CD1c-positive myeloid dendritic cell (primary cell): ENCODE results near the gene MDFIC.

Experiments
- DNase-seq: peaks from one replicate; pipeline ENCODE4 v3.0.0-alpha.2; 2016; ENCODE audit errors: extremely low spot score

Gene MDFIC

DNA sequence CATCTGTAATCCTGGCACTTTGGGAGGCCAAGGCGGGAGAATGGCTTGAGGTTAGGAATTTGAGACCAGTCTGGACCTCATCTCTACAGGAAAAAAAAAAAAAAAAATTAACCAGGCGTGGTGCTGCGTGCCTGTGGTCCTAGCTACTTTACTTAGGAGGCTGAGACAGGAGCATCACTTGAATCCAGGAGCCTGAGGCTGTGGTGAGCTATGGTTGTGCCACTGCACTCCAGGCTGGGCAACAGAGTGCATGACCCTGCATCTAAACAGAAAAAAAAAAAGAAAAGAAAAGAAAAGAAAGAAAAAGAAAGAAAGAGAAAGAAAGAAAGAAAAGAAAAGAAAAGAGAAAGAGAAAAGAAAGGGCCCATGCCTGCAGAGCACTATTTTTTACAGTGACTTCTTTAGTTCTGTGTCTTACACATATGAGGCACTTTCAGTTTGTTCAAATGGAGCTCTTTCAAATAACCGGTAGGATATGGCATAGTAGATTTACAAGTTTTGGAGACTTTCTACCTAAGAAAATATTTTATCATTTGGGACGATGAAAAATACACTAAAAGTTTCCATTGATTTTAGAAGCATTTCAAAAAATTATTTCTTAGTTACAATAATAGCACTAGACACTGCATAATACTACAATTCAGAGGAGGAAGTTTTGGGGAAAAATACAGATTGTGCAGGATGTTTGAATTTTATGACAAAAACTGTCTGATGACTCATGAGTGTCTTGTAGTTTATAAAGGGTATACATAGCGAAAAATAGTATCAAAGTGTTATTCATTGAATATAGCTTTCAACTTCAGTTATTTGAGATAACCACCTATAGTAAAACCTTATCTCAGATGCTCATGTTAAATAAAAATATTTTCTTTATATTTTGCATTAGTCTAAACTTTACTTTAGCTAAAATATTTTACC is 75.9 kb downstream of the MDFIC start:
- no peak for DNase-seq

DNA sequence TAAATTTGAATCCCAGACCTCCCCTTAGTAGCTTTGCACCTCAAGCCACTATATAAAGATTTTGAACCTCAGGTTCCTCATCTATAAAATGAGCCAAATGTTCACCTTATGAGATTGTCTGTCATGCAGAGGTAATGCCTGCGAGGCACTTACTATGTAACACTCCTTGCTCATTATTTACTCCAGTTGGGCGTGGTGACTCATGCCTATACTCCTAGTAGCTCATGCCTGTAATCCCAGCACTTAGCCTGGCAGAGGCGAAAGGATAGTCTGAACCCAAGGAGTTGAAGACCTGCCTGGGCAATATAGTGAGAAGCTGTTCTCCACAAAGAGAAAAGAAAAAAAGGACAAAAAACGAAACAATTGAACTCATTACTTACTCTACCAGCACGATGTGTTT is 82.2 kb downstream of the MDFIC start:
- DNase-seq: no peak

DNA sequence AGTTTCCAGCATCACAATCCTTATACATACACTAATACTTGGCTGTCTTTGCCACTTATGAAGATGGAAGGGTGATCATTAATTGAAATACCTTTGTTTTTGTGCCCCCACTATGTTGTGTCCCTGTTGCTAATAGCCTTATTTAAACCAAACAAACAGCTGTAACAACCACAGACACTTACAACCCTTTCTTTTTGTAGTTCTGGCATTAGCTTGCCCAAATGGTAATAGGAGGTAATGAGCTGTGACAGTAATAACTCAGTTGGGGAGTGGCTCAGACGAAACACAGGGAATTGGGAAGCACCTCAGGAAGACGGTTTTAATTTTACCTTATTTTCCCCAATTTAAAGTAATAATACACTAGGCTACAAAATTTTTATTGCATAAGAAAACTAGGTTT is 83.4 kb downstream of the MDFIC start:
- DNase-seq: no peak

DNA sequence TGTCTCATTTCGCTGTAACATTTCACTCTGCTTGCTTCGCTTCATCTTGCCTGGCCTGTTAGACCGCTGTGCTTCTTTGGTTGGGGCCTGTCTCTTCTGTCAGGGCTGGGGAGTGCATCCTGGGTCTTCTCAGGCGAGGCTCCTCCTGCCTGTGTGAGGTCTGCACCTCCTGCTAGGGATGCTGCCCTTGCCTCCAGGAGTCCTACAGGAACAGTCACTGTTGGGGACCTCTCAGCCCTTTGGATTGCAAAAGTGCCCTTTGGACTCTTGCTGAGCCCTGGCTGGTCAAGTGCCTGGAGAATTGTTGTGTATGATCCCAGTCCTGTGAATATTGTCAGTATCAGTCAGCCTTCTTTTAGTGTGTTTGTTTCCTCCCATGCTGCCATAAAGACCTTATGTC is 84.1 kb downstream of the MDFIC start:
- no peak for DNase-seq

DNA sequence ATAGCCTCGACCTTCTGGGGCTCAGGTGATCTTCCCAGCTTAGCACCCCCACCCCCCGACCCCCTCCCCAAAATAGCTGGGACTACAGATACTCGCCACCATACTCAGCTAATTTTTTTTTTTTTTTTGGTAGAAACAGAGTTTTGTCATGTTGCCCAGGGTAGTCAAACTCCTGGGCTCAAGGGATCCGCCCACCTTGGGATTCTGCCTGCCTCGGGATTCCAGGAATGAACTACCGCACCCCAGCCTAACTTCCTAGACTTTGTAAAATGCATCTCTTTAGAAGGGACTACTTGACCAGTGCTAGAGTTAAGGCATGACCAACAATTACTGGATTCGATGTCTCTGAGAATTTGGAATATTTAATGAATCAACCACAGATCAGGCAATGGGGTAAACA is 85.9 kb downstream of the MDFIC start:
- no peak for DNase-seq

DNA sequence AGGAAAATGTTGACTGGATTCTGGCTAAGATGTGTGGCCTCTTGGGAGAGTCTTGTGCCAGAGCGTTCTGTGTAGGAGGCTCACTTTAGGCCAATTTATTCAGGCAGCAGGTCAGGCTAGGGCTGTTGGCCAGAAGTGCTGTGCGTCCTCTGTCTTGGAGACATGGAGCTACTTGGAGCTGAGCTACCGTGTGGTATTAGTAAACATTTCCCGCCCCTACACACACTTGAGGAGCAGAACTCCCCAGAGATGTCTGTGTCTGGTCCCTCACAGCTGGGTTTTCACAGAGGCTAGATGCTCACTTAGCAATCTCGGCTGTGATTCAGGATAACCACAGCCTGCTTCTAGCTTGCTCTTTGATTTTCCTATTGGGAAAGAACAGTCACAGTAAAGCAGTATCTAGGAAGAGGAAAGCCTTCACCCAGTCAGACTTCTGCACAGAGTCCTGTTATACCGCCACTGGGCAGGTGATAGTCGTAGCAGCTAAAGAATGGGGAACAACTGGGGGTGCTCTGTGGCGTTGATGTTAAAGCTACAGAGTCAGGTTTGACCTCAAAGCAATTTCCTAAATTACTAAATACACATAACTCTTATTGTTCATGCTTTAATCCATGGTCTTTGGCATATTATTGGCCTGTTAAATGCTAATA is 86.7 kb downstream of the MDFIC start:
- DNase-seq: no peak

DNA sequence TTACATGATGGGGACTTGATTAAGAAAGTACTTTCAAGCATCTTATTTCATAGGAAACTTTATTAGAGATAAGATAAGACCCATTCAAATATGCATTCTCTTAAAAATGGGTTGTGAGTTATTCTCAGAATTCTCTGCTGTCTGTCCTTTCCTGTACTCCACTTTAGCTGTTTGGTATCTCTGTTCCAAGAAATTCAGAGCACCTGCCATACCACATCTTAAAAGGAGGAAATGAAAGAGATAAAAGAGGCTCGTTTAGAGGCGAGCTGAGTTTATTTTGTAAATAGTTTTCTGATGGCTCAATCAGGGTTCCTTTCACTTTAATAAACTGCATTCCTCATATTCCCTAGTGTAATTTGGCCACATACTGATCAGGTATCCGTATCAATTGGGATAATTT is 87.2 kb downstream of the MDFIC start:
- peak; percentile 32 for DNase-seq

DNA sequence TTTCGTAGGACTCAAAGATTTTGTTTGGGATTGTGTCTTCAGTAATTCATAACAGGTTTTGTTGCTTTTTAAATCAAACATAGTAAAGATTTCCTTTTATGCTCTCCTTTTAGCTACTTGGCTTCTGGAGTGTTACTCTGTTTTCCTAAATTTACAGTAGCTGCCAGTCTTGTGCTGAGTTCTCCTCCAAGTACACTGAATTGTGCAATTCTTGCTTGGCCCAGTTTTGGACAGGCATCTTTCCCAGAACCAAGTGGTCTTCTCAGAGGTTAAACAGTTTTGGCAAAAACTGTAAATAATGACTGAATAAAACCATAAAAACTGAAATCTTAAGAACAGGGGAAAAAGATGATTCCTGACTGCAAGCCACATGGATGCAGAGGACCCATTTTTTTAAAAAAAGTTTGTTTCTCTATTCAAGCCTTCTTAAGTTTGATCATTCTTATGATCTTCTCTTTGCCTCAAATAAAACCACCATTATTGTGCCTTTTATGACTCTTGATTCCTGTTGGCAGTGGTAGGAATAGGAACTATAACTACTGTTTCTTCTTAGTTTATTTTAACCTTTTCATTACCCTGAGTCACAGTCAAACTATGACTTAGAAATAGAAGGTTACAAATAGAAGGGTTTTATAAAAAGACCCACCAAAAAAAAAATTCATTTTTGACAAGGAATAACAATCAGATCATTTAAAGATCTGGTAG is 88.0 kb downstream of the MDFIC start:
- no peak for DNase-seq

DNA sequence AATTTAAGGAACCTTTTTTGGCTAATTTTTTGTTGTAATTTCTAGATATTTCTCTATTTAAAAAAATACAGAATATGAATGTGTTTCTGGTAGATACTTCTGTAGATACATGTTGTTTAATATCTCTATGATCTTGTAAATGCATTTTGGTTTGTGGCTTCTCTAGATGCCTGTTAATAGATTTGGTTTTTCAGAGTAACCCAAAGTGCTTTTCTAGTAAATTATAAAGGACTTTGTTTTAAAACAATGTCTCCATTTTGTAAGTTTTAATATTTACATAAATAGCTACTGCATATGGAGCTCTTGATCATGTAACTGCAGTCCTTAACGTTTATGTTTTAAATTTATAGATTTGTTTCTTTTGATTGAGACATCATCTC is 88.5 kb downstream of the MDFIC start:
- no peak for DNase-seq

DNA sequence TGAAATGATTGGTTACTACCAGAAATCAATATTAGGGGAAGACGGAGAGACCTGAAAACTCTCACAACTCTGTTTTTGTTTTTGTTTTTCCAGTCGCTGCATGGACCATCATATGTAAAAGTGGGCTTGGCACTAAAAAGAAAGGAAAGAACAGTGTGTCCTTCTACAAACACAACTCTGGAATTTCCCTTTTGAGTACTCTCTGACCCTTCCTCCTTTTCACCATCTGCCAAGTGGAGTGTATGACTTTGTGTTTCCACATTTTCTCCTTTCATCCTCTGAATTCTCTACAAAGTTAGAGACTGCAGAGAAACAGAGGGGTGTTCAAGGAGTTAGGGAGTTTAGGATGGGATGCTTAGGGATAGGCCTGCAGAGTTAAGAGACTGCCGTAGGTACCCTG is 92.0 kb downstream of the MDFIC start:
- DNase-seq: no peak

DNA sequence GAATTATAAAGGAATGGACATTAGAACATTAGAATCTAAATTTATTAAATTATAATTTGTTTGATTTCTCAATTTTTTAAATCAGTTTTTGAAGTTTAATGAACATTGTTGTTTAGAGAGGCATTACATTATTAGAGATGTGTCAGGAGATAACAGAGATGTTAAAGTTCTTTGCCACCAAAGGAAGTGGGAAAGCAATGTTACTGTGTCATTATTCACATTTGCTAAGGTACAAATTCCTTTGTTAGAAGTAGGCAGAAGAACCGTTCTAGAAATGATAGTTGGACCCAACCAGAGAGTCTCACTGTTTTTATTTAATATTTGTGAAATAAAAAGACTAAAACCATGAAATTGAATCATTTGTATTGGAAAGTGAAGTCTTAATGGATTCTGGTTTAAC is 92.9 kb downstream of the MDFIC start:
- DNase-seq: no peak

DNA sequence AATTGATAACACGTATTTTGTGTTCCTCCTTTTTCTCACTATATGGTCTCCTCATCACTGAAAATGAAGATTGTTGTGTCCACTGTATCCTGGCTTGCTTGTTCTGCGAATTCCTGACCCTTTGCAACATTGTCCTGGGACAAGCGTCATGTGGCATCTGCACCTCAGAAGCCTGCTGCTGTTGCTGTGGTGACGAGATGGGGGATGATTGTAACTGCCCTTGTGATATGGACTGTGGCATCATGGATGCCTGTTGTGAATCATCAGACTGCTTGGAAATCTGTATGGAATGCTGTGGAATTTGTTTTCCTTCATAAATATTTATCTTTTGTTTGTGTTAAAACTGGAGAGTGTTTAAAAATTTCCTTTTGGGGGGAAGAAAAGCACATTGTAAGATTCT is 93.7 kb downstream of the MDFIC start:
- no peak for DNase-seq

DNA sequence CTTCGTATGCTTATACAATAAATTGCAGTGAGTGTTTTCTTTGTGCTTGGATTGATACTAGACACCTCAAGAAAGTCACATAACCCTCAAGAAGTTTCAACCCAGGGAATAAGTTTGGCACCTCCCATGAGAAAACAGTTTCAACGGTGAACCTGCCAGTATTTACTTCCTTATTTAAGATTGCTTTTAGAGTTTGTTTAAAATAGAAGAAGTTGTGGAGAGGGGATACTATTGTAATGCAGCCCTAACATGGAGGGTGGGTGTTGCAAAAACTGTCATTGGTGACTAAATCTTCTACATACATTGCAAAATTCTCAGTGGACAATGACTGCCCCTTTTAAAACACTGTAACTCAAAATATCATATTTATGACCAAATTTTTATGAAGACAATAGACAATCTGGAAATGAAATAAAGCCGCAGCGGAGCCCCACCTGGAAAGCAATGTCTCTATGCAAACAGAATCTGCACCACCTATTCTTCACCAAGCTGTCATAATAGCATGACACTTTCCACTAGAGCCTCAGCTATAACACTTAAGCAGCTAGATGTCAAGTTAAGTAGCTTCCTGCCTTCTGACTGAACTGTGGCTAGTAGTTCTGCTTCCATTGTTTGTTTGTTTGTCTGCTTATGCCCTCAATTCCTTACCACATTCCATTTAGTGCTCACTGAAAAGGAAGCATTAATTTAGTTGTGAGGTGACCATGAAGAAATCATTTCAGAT is 98.2 kb downstream of the MDFIC start:
- DNase-seq: peak; percentile 71

DNA sequence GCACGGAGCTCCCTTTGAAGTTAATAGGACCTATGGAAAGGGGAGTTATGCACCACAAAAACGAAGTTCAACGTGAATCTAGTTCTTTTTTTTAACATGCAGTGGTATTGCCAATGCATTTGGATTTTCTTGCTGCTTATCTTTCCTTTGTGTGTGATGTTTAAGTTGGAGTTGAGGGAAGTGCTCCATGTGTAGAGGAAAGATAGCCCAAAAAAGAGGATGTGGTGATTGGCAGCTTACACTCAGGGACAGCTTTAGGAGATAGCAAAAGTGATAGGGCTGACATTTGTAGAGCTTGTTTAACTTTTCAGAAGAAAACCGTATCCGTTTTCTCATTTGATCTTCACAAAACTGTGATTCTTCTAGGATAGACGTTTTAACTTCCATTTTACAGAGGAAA is 101.3 kb downstream of the MDFIC start:
- peak; percentile 32 for DNase-seq

DNA sequence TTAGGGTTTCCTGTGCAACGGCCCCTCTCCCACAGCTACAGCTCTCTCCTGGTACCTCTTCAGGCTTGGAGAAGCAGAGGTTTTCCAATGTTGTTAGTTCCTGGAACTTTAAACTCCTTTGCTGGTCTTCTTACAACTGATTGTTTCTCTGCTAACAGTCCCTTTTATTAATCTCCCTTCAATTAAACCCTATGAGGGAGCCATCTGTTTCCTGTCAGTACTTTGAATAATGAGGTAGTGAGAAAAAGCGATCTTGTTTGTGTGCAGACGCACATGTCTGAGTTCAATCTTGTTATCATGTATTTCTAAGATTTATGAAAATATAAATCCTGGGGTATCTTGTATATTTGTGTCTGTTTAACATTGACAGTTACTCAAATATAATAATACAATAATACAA is 102.4 kb downstream of the MDFIC start:
- DNase-seq: no peak

DNA sequence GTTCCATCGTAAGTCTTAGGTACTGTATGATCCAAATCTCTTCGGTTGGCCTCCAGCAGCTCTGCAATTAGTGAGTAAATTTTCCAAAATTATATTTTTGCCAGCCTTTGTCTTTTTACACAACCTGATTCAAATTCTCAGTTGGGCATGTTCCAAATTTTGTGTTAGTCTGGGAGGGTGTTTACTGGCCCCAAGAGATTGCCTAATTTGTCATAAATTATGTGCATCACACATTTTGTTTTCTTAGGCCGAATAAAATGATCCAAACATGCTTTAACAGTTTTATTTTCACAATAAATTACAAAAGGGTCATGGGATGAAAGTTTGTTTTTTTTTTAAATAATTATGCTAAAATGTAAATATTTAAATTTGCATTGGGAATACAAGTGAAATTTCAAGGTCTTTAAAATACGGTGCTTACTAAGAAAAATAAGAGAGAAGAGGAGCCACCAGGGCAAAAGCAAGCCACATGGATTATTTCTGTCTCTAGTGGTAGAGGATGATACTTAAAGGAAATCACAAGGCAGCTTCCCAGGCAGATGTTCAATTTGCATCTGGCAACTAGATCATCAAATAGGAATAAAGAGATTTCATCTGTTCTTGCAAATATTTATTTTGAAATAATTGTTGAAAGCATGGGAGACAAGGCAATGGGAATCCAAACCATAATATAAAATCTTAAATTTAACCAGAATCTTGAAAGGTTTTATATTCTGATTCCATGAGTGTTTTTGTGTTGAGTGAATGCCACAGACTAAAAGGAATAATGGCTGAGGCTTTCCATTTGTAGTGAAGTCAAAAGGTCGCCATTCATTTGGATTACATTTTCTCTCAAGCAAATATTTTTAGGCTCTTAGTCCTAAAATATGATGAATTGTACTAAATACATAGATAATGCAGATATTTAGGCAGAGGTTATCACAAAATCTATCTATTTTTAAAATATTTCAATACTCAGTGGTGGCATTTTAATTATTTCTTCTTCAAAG is 111.1 kb downstream of the MDFIC start:
- DNase-seq: no peak

DNA sequence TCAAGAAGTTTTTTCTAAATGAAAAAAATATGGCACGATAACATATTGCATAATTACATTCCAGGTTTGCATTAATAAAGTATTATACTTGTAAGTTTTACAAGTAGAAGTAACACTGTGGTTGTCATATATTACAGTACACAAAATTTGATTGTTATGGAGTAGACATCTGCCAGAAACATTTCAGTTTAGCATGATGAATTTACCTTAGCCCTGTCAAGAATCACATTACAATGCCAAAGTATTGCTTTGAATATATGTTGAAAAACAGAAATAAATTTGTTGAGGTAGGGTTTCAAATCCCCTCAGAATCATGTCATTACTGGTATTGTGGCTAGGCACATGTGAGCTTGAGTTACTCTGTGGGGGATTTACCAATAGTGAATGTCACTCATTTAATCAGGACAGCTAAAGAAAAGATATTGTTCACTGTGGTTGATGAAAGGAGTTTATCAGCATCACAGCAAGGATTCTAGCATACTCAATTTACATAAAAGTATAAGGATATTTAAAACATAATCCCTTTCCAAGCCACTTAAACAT is 112.1 kb downstream of the MDFIC start:
- DNase-seq: no peak

DNA sequence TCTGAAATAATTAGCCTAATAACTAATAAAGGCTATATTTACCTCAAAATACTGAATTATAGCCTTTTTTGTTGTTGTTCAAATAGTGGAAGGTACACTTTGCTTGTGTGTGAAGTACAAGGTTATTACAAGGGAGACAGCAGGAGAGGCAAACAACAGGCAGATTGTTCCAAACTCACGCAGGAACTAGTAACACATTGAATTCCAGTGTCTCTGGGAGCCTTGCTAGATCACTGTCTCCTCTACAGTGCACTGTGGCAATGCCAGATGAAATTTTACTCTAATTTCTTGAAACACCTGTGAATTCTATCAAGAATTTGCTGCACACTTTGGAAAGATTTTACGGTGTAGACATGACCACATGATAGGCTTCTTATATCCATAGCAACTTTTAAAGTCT is 112.6 kb downstream of the MDFIC start:
- DNase-seq: no peak

DNA sequence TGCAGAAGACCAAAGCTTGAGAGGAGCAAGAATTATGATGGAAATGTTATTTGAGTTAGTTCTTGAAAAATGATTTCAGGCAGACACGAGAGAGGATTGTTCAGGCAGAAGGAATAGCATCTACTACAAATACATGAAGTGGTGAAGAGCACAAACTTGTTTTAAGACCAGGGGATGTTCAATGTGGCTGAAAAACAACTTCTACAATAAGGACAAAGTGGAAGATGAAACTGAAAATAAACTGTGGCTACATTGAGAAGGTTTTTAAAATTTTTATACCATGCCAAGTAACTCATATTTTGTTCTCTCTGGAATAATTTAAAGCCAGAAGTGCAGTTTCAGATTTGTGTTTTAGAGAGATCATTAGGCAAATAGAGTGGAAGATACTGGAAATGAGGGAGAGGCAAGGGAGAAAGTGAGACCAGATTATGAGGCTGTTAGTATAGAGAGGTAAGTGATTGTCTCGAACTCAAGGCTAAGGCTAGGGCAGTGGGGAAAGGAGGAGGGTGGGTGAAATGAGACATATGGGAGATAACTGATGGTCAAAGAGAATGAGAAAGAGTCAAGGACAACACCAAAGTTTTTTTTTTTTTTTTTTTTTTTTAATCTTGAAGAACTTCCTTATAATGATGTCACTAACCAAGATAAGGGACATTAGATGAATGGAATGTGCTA is 115.4 kb downstream of the MDFIC start:
- no peak for DNase-seq

DNA sequence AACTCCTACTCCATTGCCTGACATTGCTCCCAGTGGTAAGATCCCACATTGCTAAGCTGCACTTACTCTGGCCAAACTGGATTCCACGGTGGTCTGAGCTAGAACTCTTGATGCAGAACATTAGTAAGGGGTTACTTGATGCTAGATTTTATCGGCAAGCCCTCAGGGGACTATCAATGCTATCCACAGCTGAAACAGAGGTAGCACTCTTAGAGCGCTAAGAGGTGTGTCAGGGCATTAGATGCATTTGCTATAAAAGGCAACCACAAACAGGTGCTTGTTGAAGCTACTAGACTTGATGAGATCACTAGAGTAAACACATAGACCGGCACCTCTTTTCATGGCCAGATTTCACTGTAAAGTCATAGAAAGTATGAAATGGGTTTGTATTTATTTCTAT is 116.3 kb downstream of the MDFIC start:
- DNase-seq: no peak
